DMS53 (cell line): ENCODE data around the gene NDN.

Experiments used
- DNase-seq: peaks from one replicate; lab custom pipeline; 2025; lab: John Stamatoyannopoulos, UW

Gene NDN

GRCh38 chr15:23642413-23643044 is 44.6 kb downstream of the NDN start:
- DNase-seq, result peak; percentile 75
